ENCODE results near the gene SPRING1. TPM values are rescaled to one million over a fixed set of nuclear protein-coding genes. Genes with fewer than 3 reads are reported as not detected.

The SPRING1 gene
- total RNA-seq, 1 donor from 2014 or later, result 16.0 TPM

DNA sequence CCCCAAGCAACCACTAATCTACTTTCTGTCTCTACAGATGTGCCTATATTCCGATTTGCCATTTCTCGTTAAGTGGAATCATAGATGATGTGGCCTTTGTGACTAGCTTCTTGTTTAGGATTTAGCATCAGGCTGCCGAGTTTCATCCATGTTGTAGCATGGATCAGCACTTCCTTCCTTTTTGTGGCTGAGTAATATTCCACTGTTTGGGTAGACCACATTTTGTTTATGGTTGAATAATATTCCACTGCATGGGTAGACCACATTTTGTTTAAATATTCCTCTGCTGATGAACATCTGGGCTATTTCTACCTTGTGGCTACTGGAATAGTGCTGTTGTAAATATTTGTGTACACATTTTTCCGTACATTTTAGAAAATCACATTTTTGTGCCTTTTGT is 36.4 kb downstream of the SPRING1 start:
- intact Hi-C loops (cut with DNase I), result loop anchor here (10.0 kb wide), 1 partner anchor 453 kb away; no protein-coding TSS in a partner anchor
- Histone ChIP-seq H3K36me3 (no peaks in the 10 kb centered on the region), H3K27me3 (no peaks in the 10 kb centered on the region), H3K27ac (no peak overlapping the region), H3K4me3 (no peak overlapping the region), H3K9me3 (no peaks in the 10 kb centered on the region), H3K4me1 (no peaks in the 10 kb centered on the region)
- DNase-seq (ENCODE audit: low spot score in 2 of 2), result no peak
- TF ChIP-seq, protein P1, sequence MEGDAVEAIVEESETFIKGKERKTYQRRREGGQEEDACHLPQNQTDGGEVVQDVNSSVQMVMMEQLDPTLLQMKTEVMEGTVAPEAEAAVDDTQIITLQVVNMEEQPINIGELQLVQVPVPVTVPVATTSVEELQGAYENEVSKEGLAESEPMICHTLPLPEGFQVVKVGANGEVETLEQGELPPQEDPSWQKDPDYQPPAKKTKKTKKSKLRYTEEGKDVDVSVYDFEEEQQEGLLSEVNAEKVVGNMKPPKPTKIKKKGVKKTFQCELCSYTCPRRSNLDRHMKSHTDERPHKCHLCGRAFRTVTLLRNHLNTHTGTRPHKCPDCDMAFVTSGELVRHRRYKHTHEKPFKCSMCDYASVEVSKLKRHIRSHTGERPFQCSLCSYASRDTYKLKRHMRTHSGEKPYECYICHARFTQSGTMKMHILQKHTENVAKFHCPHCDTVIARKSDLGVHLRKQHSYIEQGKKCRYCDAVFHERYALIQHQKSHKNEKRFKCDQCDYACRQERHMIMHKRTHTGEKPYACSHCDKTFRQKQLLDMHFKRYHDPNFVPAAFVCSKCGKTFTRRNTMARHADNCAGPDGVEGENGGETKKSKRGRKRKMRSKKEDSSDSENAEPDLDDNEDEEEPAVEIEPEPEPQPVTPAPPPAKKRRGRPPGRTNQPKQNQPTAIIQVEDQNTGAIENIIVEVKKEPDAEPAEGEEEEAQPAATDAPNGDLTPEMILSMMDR (IDR thresholded peaks at IDR 0.05), result no peak

DNA sequence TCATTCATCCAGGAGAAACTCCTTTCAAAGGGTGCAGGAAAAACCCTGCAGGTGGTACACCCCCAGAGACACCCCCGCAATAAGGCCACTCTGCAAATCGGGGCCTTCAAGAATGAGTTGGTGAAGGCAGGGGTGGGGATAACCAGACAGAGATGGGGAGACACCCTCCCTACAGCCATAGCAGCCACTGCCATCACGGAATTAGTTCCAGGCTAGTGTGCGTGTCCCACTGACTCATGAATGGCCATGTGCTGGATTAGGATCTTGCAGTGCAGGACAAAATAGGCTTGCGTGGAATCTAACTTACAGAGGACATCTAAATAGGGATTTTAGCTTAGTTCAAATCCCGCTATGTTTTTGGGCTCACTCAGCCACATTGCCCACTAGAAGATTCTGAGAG is 37.8 kb downstream of the SPRING1 start:
- Histone ChIP-seq H3K27me3 (no peaks in the 10 kb centered on the region), H3K4me3 (no peak overlapping the region), H3K36me3 (no peaks in the 10 kb centered on the region), H3K27ac (no peak overlapping the region), H3K4me1 (no peaks in the 10 kb centered on the region), H3K9me3 (no peaks in the 10 kb centered on the region)
- intact Hi-C loops (cut with DNase I), result loop anchor here (10.0 kb wide), 1 partner anchor 455 kb away; no protein-coding TSS in a partner anchor
- TF ChIP-seq, protein P1 (IDR thresholded peaks at IDR 0.05), result no peak
- no peak for DNase-seq (ENCODE audit: low spot score in 2 of 2)

DNA sequence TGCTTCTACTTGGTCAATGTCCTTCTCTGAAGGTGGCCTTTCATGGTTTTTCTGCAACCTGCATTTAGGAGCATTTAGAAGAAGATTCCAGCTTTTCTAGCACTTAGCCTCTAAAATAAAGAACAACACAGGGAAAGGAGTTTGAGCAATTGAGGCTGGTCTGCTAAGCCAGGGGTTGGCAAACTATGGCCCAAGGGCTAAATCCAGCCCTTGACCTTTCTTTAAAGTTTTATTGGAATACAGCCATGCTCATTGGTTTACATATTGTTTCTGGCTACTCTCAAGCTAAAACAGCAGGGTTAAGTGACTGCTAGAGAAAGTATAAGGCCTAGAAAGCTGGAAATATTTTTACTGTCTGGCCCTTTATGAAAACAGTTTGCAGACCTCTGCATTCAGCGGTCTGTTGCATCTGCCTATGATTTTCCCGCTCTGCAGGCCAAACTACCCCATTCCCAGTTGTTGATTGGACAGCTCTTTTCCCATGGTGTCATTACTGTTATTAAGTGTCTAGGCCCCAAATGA is 39.3 kb downstream of the SPRING1 start:
- no peak overlapping the region for H3K4me3 ChIP-seq
- H3K4me1 ChIP-seq, result peaks cover 0 to 3% of the 10 kb centered on the region in 2 donors
- TF ChIP-seq, protein P1 (IDR thresholded peaks at IDR 0.05), result no peak
- intact Hi-C loops (cut with DNase I), result no loop called here
- no peak overlapping the region for H3K27ac ChIP-seq
- DNase-seq (ENCODE audit: low spot score in 2 of 2), result no peak
- H3K27me3 ChIP-seq, result peaks cover 2% of the 10 kb centered on the region
- H3K9me3 ChIP-seq, result no peaks in the 10 kb centered on the region
- no peaks in the 10 kb centered on the region for H3K36me3 ChIP-seq

DNA sequence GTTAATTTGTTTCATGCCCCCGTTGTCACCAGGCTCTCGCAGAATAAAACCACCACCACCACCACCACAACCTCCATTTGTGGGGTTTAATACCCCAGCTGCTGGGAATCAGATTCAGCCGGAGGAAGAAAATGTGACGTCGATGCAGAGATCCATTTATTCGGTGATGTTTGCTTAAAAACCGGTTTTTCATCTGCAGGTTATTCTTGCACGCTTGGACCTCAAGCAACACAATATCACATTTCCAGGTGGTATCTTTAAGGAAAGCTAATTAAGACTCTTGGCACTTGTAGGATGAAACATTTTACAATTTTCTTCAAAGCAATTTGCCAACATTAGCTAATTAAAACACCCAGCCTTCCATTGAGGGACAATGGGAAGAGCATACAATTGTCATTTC is 39.8 kb downstream of the SPRING1 start:
- intact Hi-C loops (cut with DNase I), result no loop called here
- Histone ChIP-seq H3K4me3 (no peak overlapping the region), H3K27me3 (peaks cover 4% of the 10 kb centered on the region), H3K4me1 (peaks cover 0 to 8% of the 10 kb centered on the region in 2 donors), H3K27ac (no peak overlapping the region), H3K36me3 (no peaks in the 10 kb centered on the region), H3K9me3 (no peaks in the 10 kb centered on the region)
- TF ChIP-seq, protein P1 (IDR thresholded peaks at IDR 0.05), result no peak
- no peak for DNase-seq (ENCODE audit: low spot score in 2 of 2)

DNA sequence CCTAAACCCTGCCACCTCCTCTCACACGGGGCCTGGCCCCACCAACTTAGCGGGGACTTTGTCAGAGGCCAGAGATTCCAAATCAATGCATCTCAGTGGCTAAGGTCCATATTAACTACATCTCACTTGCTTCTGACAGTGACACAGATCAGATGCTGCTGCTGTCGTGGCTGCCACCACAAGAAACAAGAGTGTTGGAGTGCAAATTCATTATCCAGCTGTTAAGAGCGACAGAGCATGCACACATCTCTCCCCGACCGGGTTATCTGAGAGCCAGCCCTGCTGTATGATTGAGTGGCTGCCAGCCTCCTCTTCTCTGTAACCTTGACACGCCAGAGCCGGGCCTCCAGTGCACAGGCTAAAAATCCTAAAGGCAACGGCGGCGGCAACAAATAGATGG is 40.2 kb downstream of the SPRING1 start:
- peaks cover 4% of the 10 kb centered on the region for H3K27me3 ChIP-seq
- intact Hi-C loops (cut with DNase I), result no loop called here
- no peaks in the 10 kb centered on the region for H3K36me3 ChIP-seq
- TF ChIP-seq, protein P1 (IDR thresholded peaks at IDR 0.05), result no peak
- H3K9me3 ChIP-seq, result no peaks in the 10 kb centered on the region
- H3K27ac ChIP-seq, result no peak overlapping the region
- no peak for DNase-seq (ENCODE audit: low spot score in 2 of 2)
- H3K4me3 ChIP-seq, result no peak overlapping the region
- H3K4me1 ChIP-seq, result peaks cover 0 to 10% of the 10 kb centered on the region in 2 donors

DNA sequence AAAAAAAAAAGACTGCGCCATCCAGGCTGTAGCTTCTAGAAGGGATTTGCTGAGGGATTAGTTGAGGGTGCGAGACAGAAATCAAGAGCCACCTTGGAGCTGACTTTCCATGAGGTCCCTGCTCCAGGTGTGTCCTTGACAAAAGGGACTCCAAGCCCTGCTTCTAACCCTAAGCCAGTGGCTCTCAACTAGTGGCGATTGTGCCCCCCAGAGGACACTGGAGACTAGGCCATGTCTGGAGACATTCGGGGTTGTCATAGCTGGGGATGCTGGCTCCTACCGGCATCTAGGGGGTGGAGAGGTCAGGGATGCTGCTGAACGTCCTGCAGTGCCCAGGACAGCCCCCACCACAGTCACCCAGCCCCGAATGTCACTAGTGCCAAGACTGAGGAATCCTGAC is 40.6 kb downstream of the SPRING1 start:
- Histone ChIP-seq H3K9me3 (no peaks in the 10 kb centered on the region), H3K36me3 (no peaks in the 10 kb centered on the region), H3K27me3 (peaks cover 4% of the 10 kb centered on the region), H3K27ac (no peak overlapping the region), H3K4me1 (peaks cover 0 to 10% of the 10 kb centered on the region in 2 donors), H3K4me3 (no peak overlapping the region)
- intact Hi-C loops (cut with DNase I), result no loop called here
- DNase-seq (ENCODE audit: low spot score in 2 of 2), result no peak
- TF ChIP-seq, protein P1 (IDR thresholded peaks at IDR 0.05), result no peak

Data from ascending aorta (tissue), 2 donors.